ENCODE data around the gene KRT36. TPM values are rescaled to one million over a fixed set of nuclear protein-coding genes. Genes with fewer than 3 reads are reported as not detected.

The KRT36 gene
- total and polyA plus RNA-seq, 2 donors (not counting 1 experiment from before 2014, with no cell fraction given) = not detected

- H3K9ac ChIP-seq (ENCODE audit: low read length) = no peak overlapping the region
- H3K27ac ChIP-seq (ENCODE audit: low read length in 2 of 2) = no peak overlapping the region
- no peak for TF ChIP-seq EZH2 (IDR thresholded peaks at IDR 0.05; ENCODE audit: borderline replicate concordance, insufficient read depth, low read depth, low read length, poor library complexity, severe bottlenecking)
- no peak for TF ChIP-seq CTCF (IDR thresholded peaks at IDR 0.05)
- H3K4me2 ChIP-seq (replicated peaks; ENCODE audit: low read depth, low read length, poor library complexity, severe bottlenecking) = no peak overlapping the region
- H4K20me1 ChIP-seq (ENCODE audit: control insufficient read depth, insufficient read depth, low read length, poor library complexity, severe bottlenecking) = no peaks in the 10 kb centered on the region
- DNase-seq (no peak), ATAC-seq (ENCODE audit: low read depth) (no peak)
- H3K4me3 ChIP-seq (ENCODE audit: control extremely low read depth in 1 of 5, extremely low read depth in 1 of 5, insufficient read depth in 1 of 5, low read depth in 2 of 5, low read length in 4 of 5) = no peak overlapping the region
- Mint-ChIP-seq H3K4me1 (no peaks in the 10 kb centered on the region), H3K27me3 (peaks cover 42% of the 10 kb centered on the region), H3K4me3 (no peak overlapping the region), H3K9me3 (ENCODE audit: insufficient read depth) (no peaks in the 10 kb centered on the region), H3K27ac (no peak overlapping the region)
- peaks cover 0 to 6% (median 0%) of the 10 kb centered on the region in 4 experiments for H3K27me3 ChIP-seq (replicated peaks in 1 of 4; ENCODE audit: control extremely low read depth in 1 of 4, control insufficient read depth in 3 of 4, insufficient read depth in 4 of 4, low read length in 3 of 4)
- CTCF ChIA-PET = no interaction called here
- H3K9me3 ChIP-seq (ENCODE audit: control extremely low read depth in 1 of 3, control insufficient read depth in 2 of 3, insufficient read depth in 1 of 3, low read length in 2 of 3) = peaks cover 0 to 4% (median 0%) of the 10 kb centered on the region in 3 donors
- intact Hi-C loops (cut with micrococcal nuclease) = no loop called here
- no peak overlapping the region for H2AFZ ChIP-seq (ENCODE audit: insufficient read depth, low read depth, low read length, poor library complexity, severe bottlenecking)
- H3K4me1 ChIP-seq (ENCODE audit: control insufficient read depth in 2 of 2, insufficient read depth in 2 of 2, low read length in 2 of 2) = no peaks in the 10 kb centered on the region
- POLR2A ChIA-PET = no interaction called here
- H3K36me3 ChIP-seq (replicated peaks in 1 of 2; ENCODE audit: control extremely low read depth in 1 of 2, control insufficient read depth in 1 of 2, extremely low read depth in 1 of 2, insufficient read depth in 2 of 2, low read length in 1 of 2) = no peaks in the 10 kb centered on the region
- no peaks in the 10 kb centered on the region for H3K79me2 ChIP-seq (ENCODE audit: control insufficient read depth, insufficient read depth, low read length)
- WGBS (ENCODE audit: insufficient coverage) = 83% methylated on average over 1 of the region's 1 CpG
Observed at GRCh38 chr17:41444186-41444585, 45.5 kb downstream of the KRT36 start.

- DNase-seq = no peak
- H3K27ac Mint-ChIP-seq = no peak overlapping the region
- no peak for TF ChIP-seq EZH2 (IDR thresholded peaks at IDR 0.05; ENCODE audit: borderline replicate concordance, insufficient read depth, low read depth, low read length, poor library complexity, severe bottlenecking)
- no peak for TF ChIP-seq CTCF (IDR thresholded peaks at IDR 0.05)
- H3K9me3 Mint-ChIP-seq (ENCODE audit: insufficient read depth) = no peaks in the 10 kb centered on the region
- peaks cover 0 to 6% (median 0%) of the 10 kb centered on the region in 4 experiments for H3K27me3 ChIP-seq (replicated peaks in 1 of 4; ENCODE audit: control extremely low read depth in 1 of 4, control insufficient read depth in 3 of 4, insufficient read depth in 4 of 4, low read length in 3 of 4)
- peaks cover 0 to 4% (median 0%) of the 10 kb centered on the region in 3 donors for H3K9me3 ChIP-seq (ENCODE audit: control extremely low read depth in 1 of 3, control insufficient read depth in 2 of 3, insufficient read depth in 1 of 3, low read length in 2 of 3)
- H3K79me2 ChIP-seq (ENCODE audit: control insufficient read depth, insufficient read depth, low read length) = no peaks in the 10 kb centered on the region
- H4K20me1 ChIP-seq (ENCODE audit: control insufficient read depth, insufficient read depth, low read length, poor library complexity, severe bottlenecking) = no peaks in the 10 kb centered on the region
- no peak overlapping the region for H3K4me3 ChIP-seq (ENCODE audit: control extremely low read depth in 1 of 5, extremely low read depth in 1 of 5, insufficient read depth in 1 of 5, low read depth in 2 of 5, low read length in 4 of 5)
- H3K4me2 ChIP-seq (replicated peaks; ENCODE audit: low read depth, low read length, poor library complexity, severe bottlenecking) = no peak overlapping the region
- H3K36me3 ChIP-seq (replicated peaks in 1 of 2; ENCODE audit: control extremely low read depth in 1 of 2, control insufficient read depth in 1 of 2, extremely low read depth in 1 of 2, insufficient read depth in 2 of 2, low read length in 1 of 2) = no peaks in the 10 kb centered on the region
- intact Hi-C loops (cut with micrococcal nuclease) = no loop called here
- H3K9ac ChIP-seq (ENCODE audit: low read length) = no peak overlapping the region
- 65% methylated on average over 2 of the region's 4 CpGs for WGBS (ENCODE audit: insufficient coverage)
- CTCF ChIA-PET = interaction anchor here (0.5 kb wide), 1 partner anchor 898 kb away, joined by 3 read pairs; no protein-coding TSS in a partner anchor
- H3K4me1 Mint-ChIP-seq = no peaks in the 10 kb centered on the region
- POLR2A ChIA-PET = no interaction called here
- no peak for ATAC-seq (ENCODE audit: low read depth)
- H2AFZ ChIP-seq (ENCODE audit: insufficient read depth, low read depth, low read length, poor library complexity, severe bottlenecking) = no peak overlapping the region
- H3K4me3 Mint-ChIP-seq = no peak overlapping the region
- no peak overlapping the region for H3K27ac ChIP-seq (ENCODE audit: low read length in 2 of 2)
- no peaks in the 10 kb centered on the region for H3K4me1 ChIP-seq (ENCODE audit: control insufficient read depth in 2 of 2, insufficient read depth in 2 of 2, low read length in 2 of 2)
- H3K27me3 Mint-ChIP-seq = peaks cover 32% of the 10 kb centered on the region
Observed at GRCh38 chr17:41442739-41443138, 47.0 kb downstream of the KRT36 start.
